Measurements from ENCODE around the gene GAS2.

DNA sequence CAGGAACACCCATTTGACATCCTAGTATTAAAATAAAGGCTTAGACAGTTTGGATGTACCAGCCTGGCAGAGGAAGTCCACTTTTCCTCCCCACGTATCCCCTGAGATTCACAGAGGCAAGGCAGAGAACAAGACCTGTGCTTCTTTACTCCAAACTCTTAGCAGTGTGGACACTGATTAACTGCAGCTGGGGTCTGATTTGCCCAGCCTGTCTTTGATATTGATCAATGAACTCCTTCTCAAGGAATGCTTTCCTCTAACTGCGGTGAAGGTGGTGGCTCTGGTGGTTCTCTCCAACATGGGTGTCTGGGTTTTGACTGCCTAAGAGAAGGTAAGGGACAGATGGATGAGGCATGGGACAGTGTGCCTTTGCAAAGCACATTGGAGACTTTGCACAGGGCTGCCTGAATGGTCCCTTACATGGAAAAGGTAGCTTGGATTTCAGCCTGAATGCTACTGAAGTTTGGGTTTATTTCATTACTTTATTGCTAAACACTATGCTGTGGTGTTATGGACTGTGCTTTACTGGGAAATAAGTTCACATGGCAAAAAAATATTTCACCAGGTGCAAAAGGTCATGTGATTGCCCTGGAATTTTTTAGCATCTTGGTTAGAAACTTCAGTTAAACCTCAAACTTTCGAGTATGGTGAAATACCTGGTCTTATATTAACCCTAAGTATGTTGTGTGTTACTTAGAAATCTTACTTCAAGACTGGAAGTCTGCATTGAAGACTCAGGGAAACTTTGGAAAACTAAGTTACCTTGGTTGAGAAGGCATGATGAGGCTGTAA lies 1.8 kb downstream of the GAS2 start:
- no peak for TF ChIP-seq SMC3 (conservative IDR thresholded peaks at IDR 0.05; ENCODE audit: poor library complexity)
- TF ChIP-seq, protein P1, sequence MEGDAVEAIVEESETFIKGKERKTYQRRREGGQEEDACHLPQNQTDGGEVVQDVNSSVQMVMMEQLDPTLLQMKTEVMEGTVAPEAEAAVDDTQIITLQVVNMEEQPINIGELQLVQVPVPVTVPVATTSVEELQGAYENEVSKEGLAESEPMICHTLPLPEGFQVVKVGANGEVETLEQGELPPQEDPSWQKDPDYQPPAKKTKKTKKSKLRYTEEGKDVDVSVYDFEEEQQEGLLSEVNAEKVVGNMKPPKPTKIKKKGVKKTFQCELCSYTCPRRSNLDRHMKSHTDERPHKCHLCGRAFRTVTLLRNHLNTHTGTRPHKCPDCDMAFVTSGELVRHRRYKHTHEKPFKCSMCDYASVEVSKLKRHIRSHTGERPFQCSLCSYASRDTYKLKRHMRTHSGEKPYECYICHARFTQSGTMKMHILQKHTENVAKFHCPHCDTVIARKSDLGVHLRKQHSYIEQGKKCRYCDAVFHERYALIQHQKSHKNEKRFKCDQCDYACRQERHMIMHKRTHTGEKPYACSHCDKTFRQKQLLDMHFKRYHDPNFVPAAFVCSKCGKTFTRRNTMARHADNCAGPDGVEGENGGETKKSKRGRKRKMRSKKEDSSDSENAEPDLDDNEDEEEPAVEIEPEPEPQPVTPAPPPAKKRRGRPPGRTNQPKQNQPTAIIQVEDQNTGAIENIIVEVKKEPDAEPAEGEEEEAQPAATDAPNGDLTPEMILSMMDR (IDR thresholded peaks at IDR 0.05; ENCODE audit: poor library complexity, severe bottlenecking), result no peak
- TF ChIP-seq, protein P2, sequence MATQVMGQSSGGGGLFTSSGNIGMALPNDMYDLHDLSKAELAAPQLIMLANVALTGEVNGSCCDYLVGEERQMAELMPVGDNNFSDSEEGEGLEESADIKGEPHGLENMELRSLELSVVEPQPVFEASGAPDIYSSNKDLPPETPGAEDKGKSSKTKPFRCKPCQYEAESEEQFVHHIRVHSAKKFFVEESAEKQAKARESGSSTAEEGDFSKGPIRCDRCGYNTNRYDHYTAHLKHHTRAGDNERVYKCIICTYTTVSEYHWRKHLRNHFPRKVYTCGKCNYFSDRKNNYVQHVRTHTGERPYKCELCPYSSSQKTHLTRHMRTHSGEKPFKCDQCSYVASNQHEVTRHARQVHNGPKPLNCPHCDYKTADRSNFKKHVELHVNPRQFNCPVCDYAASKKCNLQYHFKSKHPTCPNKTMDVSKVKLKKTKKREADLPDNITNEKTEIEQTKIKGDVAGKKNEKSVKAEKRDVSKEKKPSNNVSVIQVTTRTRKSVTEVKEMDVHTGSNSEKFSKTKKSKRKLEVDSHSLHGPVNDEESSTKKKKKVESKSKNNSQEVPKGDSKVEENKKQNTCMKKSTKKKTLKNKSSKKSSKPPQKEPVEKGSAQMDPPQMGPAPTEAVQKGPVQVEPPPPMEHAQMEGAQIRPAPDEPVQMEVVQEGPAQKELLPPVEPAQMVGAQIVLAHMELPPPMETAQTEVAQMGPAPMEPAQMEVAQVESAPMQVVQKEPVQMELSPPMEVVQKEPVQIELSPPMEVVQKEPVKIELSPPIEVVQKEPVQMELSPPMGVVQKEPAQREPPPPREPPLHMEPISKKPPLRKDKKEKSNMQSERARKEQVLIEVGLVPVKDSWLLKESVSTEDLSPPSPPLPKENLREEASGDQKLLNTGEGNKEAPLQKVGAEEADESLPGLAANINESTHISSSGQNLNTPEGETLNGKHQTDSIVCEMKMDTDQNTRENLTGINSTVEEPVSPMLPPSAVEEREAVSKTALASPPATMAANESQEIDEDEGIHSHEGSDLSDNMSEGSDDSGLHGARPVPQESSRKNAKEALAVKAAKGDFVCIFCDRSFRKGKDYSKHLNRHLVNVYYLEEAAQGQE (IDR thresholded peaks at IDR 0.05; ENCODE audit: borderline replicate concordance), result no peak

All from neural cell (in vitro differentiated cells).